Ascending aorta (tissue), 2 donors: ENCODE results near the gene NPFFR1. TPM values are rescaled to one million over a fixed set of nuclear protein-coding genes. Genes with fewer than 3 reads are reported as not detected.
"Not testable (repeated sequence)": the region's sequence is repeated elsewhere in the genome, so short reads cannot be mapped to it uniquely, and the experiment has no call there.

ENCODE experiments used
- DNase-seq, 2 donors: peaks; one replicate each; pipeline ENCODE4 v3.0.0-alpha.2; 2019; ENCODE audit warnings: low spot score in 2 of 2
- H3K27ac ChIP-seq, 2 donors: fragments of 200-600 bp; sonication (generic); one replicate each; pipeline ENCODE4 v1.5.1; 2016 to 2017; ENCODE audit warnings: mild to moderate bottlenecking in 1 of 2
- H3K27me3 ChIP-seq: fragments of 200-600 bp; sonication (generic); one replicate; pipeline ENCODE4 v1.5.1; 2017
- H3K36me3 ChIP-seq, 2 donors: fragments of 200-600 bp; sonication (generic); one replicate each; pipeline ENCODE4 v1.5.1; 2016
- H3K4me1 ChIP-seq, 2 donors: fragments of 200-600 bp; sonication (generic); one replicate each; pipeline ENCODE4 v1.5.1; 2016 to 2017; ENCODE audit warnings: mild to moderate bottlenecking in 1 of 2
- H3K4me3 ChIP-seq, 2 donors: fragments of 200-600 bp; sonication (generic); one replicate each; pipeline ENCODE4 v1.5.1; 2016 to 2017; ENCODE audit warnings: mild to moderate bottlenecking in 1 of 2
- H3K9me3 ChIP-seq, 2 donors: fragments of 200-600 bp; sonication (generic); one replicate each; pipeline ENCODE4 v1.5.1; 2016
- intact Hi-C: fragments of 100-400 bp; cut with DNase I; formaldehyde crosslinking; loops from one replicate; pipeline ENCODE4 v1.15.1; 2023
- total RNA-seq: library from RNA; depleted of rRNA; stranded (reverse); fragments of >200 nt; gene quantifications from one replicate; pipeline ENCODE4 v1.1.0, GENCODE V29; 2016
- TF ChIP-seq, protein P1 (sequence below), 3 experiments: fragments of 200-600 bp in 2 of 3; fragments of 450-650 bp in 1 of 3; sonication (generic) in 2 of 3; IDR thresholded peaks; one replicate each; pipeline ENCODE4 v1.5.1; 2016 to 2019; ENCODE audit warnings: antibody characterized with exemption in 3 of 3, mild to moderate bottlenecking in 1 of 3, moderate library complexity in 1 of 3

Gene NPFFR1
- total RNA-seq, 1 donor from 2014 or later, result not detected

DNA sequence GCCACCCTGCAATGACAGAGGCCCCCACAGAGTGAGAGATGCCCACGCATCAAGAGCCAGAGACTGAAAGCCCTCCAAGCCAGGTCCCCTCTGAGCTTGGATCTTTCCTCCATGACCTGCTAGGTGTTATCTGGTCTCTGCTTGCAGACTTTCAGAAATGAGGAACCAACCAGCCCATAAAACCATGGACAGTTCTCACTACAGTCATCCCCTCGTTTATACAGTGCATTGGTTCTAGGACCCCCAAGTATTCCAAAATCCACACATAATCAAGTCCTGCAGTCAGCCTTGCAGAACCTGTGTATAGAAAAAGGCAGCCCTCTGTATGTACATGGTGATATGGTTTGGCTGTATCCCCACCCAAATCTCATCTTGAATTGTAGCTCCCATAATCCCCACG, 23.1 kb downstream of the NPFFR1 start:
- no peak overlapping the region for H3K27ac ChIP-seq
- intact Hi-C loops, result loop anchor here (10.0 kb wide), 2 partner anchors 64 to 1314 kb away; no protein-coding TSS in a partner anchor
- DNase-seq, result no peak
- H3K4me3 ChIP-seq, result no peak overlapping the region
- TF ChIP-seq, protein P1, sequence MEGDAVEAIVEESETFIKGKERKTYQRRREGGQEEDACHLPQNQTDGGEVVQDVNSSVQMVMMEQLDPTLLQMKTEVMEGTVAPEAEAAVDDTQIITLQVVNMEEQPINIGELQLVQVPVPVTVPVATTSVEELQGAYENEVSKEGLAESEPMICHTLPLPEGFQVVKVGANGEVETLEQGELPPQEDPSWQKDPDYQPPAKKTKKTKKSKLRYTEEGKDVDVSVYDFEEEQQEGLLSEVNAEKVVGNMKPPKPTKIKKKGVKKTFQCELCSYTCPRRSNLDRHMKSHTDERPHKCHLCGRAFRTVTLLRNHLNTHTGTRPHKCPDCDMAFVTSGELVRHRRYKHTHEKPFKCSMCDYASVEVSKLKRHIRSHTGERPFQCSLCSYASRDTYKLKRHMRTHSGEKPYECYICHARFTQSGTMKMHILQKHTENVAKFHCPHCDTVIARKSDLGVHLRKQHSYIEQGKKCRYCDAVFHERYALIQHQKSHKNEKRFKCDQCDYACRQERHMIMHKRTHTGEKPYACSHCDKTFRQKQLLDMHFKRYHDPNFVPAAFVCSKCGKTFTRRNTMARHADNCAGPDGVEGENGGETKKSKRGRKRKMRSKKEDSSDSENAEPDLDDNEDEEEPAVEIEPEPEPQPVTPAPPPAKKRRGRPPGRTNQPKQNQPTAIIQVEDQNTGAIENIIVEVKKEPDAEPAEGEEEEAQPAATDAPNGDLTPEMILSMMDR (IDR thresholded peaks at IDR 0.05), result no peak
- H3K4me1 ChIP-seq, result no peaks in the 10 kb centered on the region
- no peaks in the 10 kb centered on the region for H3K27me3 ChIP-seq
- H3K36me3 ChIP-seq, result no peaks in the 10 kb centered on the region
- no peaks in the 10 kb centered on the region for H3K9me3 ChIP-seq

DNA sequence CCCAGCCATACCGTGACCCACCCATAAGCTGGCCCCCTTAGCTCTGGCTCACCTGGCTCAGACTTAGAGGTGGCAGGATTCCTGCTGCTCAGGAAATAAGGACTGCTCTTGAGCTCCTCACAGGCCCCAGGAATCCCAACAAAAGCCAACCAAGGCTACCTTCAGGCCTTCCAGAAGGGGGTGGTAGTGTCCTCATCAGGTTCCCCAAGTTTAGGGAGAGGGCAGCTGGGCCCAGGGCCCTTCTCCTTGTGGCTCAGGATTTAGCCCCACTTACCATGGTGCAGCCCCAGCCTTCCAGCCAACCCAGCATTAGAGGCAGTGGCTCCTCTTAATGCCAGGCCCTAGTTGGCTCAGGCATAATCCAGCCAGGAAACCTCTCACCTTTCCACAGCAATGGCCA, 23.5 kb downstream of the NPFFR1 start:
- intact Hi-C loops, result loop anchor here (10.0 kb wide), 2 partner anchors 65 to 1315 kb away; no protein-coding TSS in a partner anchor
- Histone ChIP-seq H3K36me3 (no peaks in the 10 kb centered on the region), H3K4me3 (no peak overlapping the region), H3K27me3 (peaks cover 2% of the 10 kb centered on the region), H3K9me3 (no peaks in the 10 kb centered on the region), H3K27ac (no peak overlapping the region), H3K4me1 (no peaks in the 10 kb centered on the region)
- DNase-seq, result no peak
- TF ChIP-seq, protein P1 (IDR thresholded peaks at IDR 0.05), result no peak

DNA sequence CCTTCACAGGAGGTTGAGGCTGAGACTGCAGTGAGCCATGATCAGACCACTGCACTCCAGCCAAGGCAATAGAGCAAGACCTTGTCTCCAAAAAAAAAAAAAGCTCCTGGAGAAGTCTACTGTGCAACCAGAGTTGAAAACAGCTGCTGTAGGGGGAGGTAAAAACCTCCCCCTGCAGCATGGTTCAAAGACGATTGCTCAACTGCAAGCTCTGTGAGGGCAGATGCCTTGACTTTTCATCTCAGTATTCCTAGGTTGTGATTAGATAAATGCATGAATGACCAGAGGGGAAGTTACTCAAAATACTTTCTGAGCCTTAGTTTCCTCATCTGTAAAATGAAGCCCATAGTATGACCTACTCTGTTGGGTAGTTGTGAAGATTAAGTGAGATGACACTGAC, 25.6 kb downstream of the NPFFR1 start:
- intact Hi-C loops, result no loop called here
- TF ChIP-seq, protein P1 (IDR thresholded peaks at IDR 0.05), result no peak
- no peaks in the 10 kb centered on the region for H3K4me1 ChIP-seq
- no peak overlapping the region for H3K4me3 ChIP-seq
- H3K27ac ChIP-seq, result no peak overlapping the region
- H3K27me3 ChIP-seq, result peaks cover 8% of the 10 kb centered on the region
- no peaks in the 10 kb centered on the region for H3K36me3 ChIP-seq
- H3K9me3 ChIP-seq, result no peaks in the 10 kb centered on the region
- DNase-seq, result no peak

- H3K27me3 ChIP-seq, H3K27ac ChIP-seq, H3K36me3 ChIP-seq, H3K4me1 ChIP-seq, H3K4me3 ChIP-seq, H3K9me3 ChIP-seq, DNase-seq, intact Hi-C loops: not testable (repeated sequence)
These were observed 26.0 kb downstream of the NPFFR1 start for GRCh38 chr10:70257816-70258215.

DNA sequence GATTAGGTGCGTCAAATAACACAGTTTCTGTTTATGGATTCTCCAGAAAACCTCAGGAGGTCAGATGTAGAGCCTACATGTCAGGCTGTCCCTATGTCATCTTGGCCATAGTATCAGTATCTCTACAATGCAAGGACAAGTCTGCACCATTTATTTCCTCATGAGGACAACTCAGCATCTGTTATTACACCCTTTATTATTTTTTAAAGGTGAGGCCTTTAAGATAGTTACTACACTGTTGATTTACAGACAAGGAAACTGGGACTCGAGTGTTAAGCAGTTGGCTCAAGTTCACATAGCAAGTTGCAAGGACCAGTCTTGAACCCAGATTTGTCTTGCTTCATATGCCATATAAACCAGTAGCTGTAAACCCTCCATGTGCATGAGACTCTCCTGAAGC, 27.3 kb downstream of the NPFFR1 start:
- no peak overlapping the region for H3K4me3 ChIP-seq
- H3K4me1 ChIP-seq, result no peaks in the 10 kb centered on the region
- intact Hi-C loops, result no loop called here
- no peaks in the 10 kb centered on the region for H3K36me3 ChIP-seq
- peaks cover 8% of the 10 kb centered on the region for H3K27me3 ChIP-seq
- no peak overlapping the region for H3K27ac ChIP-seq
- TF ChIP-seq, protein P1 (IDR thresholded peaks at IDR 0.05), result no peak
- no peaks in the 10 kb centered on the region for H3K9me3 ChIP-seq
- no peak for DNase-seq

DNA sequence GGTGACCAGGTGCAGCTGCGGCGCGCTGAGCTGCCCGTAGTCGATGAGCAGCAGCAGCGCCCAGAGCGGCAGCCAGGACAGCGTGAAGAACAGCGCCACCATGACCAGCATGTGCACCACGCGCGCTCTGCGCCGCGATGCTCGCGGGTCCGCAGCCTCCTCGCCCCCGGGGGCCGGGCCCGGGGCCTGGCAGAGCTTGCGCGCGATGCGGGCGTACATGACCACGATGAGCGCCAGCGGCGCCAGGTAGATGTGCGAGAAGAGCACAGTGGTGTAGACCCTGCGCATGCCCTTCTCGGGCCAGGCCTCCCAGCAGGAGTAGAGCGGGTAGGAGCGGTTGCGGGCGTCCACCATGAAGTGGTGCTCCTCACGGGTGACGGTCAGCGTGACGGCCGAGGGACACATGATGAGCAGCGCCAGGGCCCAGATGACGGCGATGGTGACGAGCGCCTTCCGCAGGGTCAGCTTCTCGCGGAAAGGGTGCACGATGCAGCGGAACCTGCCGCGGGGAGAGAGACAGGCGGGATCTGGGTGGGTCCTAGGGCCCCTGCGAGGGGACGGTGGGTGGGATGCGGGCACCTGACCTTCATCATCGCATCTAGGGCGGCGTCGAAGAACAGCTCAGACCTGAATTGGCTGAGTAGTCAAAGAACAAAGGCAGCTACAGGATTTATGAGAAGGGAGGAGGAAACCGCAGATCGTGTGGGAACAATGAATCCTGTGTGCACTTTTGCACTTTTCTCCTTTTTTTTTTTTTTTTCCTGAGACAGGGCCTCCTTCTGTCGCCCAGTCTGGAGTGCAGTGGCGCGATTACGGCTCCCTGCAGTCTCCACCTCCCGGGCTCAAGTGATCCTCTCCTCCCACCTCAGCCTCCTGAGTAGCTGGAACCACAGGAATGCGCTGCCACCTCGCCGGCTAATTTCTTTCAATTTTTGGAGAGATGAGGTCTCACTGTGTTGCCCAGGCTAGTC, 28.2 kb downstream of the NPFFR1 start:
- H3K4me3 ChIP-seq, result peak overlapping the region in 1 of 2 donors; percentile 33

More for the DNA sequence above, 28.2 kb downstream of the NPFFR1 start:
- H3K9me3 ChIP-seq, result no peaks in the 10 kb centered on the region
- H3K27me3 ChIP-seq, result peaks cover 8% of the 10 kb centered on the region
- no peak for DNase-seq
- no peak overlapping the region for H3K27ac ChIP-seq
- H3K4me1 ChIP-seq, result no peaks in the 10 kb centered on the region
- H3K36me3 ChIP-seq, result no peaks in the 10 kb centered on the region
- TF ChIP-seq, protein P1 (IDR thresholded peaks at IDR 0.05), result no peak
- intact Hi-C loops, result no loop called here
